Subcutaneous abdominal adipose tissue (tissue), 5 donors: Measurements from ENCODE around the gene FAM193B.
A peak's percentile ranks its signal among the peaks of the same experiment; 100 is the strongest.

Experiments used
- H3K27ac ChIP-seq: one replicate; pipeline ENCODE4 v1.7.0; 2013; ENCODE audit warnings: low read depth, mild to moderate bottlenecking, inconsistent platforms, low read length, moderate library complexity
- H3K27me3 ChIP-seq, 5 donors: one replicate each; pipeline ENCODE4 v1.7.0; 2013; ENCODE audit warnings: low read length in 5 of 5, inconsistent platforms in 1 of 5; ENCODE audit not compliant: control insufficient read depth in 5 of 5, insufficient read depth in 4 of 5
- H3K36me3 ChIP-seq, 5 donors: one replicate each; pipeline ENCODE4 v1.7.0; 2013; ENCODE audit warnings: low read length in 5 of 5; ENCODE audit not compliant: control insufficient read depth in 5 of 5, insufficient read depth in 5 of 5
- H3K4me1 ChIP-seq, 5 donors: one replicate each; pipeline ENCODE4 v1.7.0; 2013; ENCODE audit warnings: low read length in 5 of 5, mild to moderate bottlenecking in 3 of 5, moderate library complexity in 1 of 5; ENCODE audit not compliant: control insufficient read depth in 5 of 5, insufficient read depth in 5 of 5
- H3K4me3 ChIP-seq, 5 donors: one replicate each; pipeline ENCODE4 v1.7.0; 2013; ENCODE audit warnings: low read length in 5 of 5, low read depth in 1 of 5
- H3K9ac ChIP-seq, 5 donors: one replicate each; pipeline ENCODE4 v1.7.0; 2013; ENCODE audit warnings: low read length in 5 of 5, mild to moderate bottlenecking in 4 of 5, moderate library complexity in 3 of 5
- H3K9me3 ChIP-seq, 5 donors: one replicate each; pipeline ENCODE4 v1.7.0; 2013; ENCODE audit warnings: low read length in 5 of 5; ENCODE audit not compliant: control insufficient read depth in 5 of 5
- donor health status: healthy.
- donor health status: healthy.
- donor health status: healthy.
- donor health status: healthy.
- donor health status: healthy.

Gene FAM193B

DNA sequence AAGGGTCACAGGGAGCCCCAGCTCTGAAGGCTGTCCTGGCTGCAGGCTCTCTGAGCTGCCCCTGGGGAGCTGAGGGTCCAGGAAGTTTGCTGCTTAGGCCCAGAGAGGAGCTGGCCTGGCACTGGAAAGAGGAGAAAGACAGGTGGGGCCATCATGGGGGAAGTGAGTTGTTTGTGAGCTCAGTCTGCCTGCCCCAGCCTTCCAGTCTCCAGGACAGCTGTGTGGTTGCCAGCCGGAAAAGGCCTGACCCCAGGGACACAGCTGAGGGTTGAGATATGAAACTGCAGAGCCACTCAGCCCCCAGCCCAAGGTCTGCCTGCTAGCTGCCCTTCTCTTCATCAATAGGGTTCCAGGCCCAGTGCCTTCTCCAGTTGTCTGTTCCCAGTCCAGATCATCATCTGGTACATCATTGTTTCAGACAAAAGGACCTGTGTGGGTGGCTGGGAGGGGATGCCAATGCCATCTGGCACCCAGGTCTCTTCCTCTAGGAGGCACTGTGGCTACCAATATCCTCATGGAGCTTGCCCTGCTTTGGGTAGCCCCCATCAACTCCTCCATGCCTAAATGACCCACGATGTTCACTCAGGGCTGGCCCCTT lies 33.3 kb downstream of the FAM193B start:
- peaks cover 6 to 14% (median 10%) of the 10 kb centered on the region in 5 donors for H3K4me1 ChIP-seq
- H3K4me3 ChIP-seq = no peak overlapping the region
- peaks cover 0 to 4% (median 0%) of the 10 kb centered on the region in 5 donors for H3K27me3 ChIP-seq
- H3K9ac ChIP-seq = no peak overlapping the region
- no peak overlapping the region for H3K27ac ChIP-seq
- peaks cover 0 to 62% (median 54%) of the 10 kb centered on the region in 5 donors for H3K36me3 ChIP-seq
- H3K9me3 ChIP-seq = no peaks in the 10 kb centered on the region

DNA sequence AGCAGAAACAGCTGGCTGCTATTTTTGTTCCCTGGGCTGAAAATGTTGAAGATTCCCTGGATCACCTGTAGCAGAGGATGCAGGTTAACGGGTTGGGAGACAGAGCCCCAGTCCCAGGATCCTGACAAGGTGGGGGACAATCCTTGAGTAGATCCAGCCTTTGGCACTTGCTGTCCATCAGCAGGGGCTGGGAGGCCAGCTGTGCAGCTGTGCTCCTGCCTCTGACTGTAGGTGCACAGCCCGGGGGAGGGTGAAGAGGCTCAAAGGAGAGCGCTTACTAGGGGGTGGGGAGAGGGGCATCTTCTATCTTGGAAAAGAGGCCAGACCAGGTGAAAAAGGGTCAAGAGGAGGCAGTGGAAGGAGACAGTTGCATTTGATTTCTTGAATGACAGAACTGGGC lies 34.1 kb downstream of the FAM193B start:
- Histone ChIP-seq H3K9ac (no peak overlapping the region), H3K36me3 (peaks cover 0 to 60% (median 48%) of the 10 kb centered on the region in 5 donors), H3K27ac (no peak overlapping the region), H3K4me1 (peaks cover 8 to 21% (median 17%) of the 10 kb centered on the region in 5 donors), H3K4me3 (no peak overlapping the region), H3K27me3 (peaks cover 0 to 4% (median 0%) of the 10 kb centered on the region in 5 donors), H3K9me3 (no peaks in the 10 kb centered on the region)

DNA sequence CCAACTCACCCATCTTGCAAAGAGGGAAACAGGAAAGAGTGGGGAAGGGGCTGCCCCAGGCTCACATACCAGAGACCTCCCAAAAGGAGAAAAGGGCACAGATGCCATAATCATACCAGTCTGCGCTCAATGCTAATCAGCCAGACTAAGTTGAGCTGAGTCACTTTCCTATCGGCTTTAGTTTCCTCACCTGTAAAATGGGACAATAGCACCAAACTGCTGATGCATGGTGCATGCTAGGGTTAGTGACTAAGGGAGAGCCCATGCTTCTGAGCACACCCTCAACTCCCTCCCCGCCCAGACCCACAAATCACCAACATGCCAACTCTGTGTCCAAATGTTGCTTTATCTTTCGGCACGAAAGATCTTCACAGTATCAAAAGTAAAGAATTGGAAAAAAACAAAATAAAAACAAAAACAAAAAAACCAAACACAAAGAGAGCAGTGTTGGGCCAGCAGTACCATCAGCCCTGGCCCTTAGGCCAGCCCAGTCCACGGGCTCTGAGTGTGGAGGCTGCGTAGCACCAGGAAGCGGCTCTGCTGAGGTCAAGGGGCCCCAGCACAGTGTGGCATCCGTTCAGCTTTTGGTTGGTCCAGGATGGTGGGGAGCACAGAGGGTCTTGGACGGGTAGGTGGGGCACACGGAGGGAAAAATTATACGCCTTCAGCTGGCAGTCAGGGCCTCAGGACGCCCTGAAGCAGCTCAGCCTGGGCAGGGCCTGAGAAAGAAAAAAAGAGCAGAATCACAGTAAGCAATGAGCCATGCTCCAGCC lies 34.7 kb downstream of the FAM193B start:
- H3K36me3 ChIP-seq = peaks cover 0 to 60% (median 48%) of the 10 kb centered on the region in 5 donors

DNA sequence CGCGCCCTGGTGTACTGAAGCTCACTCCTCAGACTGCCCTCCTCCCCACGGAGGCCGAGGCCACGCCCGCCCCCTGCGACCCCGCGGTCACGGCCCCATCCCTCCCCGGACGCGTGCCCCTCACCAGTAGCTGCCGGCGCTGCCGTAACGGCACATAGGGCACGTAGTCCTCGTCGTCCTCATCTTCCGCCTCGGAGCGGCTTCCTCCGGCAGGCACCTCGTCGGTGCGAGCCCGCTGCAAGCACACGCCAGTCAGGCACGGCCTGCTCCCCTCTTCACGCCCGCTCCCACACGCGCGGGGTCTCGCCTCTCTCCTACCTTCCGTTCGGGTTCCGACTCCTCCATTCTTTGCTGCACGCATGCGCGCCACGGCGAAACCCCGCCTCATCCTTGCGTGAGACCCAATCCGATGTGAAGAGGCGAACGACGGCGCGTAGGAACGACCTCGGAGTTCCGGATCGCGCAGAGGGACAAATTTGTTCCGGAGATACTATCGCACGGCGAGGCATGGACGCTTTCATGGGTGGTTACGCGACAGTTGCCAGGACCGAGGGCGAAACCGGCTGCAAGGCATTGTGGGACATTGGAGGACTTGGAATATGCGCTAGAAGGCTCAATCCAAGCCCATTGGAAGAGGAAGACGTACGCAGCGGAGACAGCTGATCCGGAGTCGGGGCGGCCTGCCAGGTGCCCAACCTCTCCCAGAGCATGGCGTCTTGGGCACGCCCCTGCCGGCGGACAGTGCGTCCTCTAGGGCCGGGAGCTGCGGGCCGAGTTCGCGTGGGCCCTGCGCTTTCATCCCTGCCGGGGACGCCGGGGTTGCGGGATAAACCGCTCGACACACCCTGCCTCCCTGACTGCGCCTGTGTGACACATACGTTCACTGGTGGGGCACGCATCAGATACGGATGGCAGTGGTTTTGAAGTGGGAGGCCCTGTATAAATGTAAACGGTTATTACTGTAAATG lies 37.5 kb downstream of the FAM193B start, which contains the start of gene DDX41:
Gene DDX41 (minus strand): TSS at position 361 of the 968 bp plus-strand sequence. CDS start 16 bp downstream, at position 345.
- H3K9ac ChIP-seq = peak within 1 kb of the TSS; percentile 68 to 99 (median 86)
- H3K36me3 ChIP-seq = peaks cover 0 to 69% (median 58%) of the 10 kb centered on the region in 5 donors
- H3K27me3 ChIP-seq = peaks cover 0 to 4% (median 0%) of the 10 kb centered on the region in 5 donors
- H3K9me3 ChIP-seq = no peaks in the 10 kb centered on the region
- peak within 1 kb of the TSS; percentile 94 to 100 (median 99) for H3K4me3 ChIP-seq
- peak within 1 kb of the TSS; percentile 76 for H3K27ac ChIP-seq
- H3K4me1 ChIP-seq = peaks cover 8 to 21% (median 17%) of the 10 kb centered on the region in 5 donors

More for the DNA sequence above, 34.7 kb downstream of the FAM193B start:
- Histone ChIP-seq H3K27ac (no peak overlapping the region), H3K9me3 (no peaks in the 10 kb centered on the region), H3K4me1 (peaks cover 8 to 21% (median 17%) of the 10 kb centered on the region in 5 donors), H3K27me3 (peaks cover 0 to 4% (median 0%) of the 10 kb centered on the region in 5 donors), H3K9ac (no peak overlapping the region), H3K4me3 (no peak overlapping the region)

DNA sequence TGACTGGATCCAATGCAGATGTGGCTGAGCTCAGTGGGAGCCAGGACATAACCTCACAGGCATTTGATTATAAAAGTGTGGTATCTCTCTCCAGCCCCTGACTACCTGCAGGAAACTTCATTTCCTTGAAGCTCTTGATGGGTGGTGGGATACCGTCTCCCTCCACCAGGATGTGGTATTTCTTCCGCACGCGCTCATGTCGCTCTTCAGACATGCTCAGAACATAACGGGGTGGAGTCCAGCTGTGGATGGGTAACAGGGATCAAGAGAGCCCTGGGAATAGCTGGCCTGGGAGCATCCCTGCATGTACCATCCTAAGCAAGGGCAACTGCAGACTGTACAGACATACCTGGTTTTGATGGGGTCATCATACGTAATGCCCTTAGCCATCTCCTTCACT lies 38.8 kb downstream of the FAM193B start:
- peak overlapping the region; percentile 76 for H3K27ac ChIP-seq
- H3K4me3 ChIP-seq = peak overlapping the region; percentile 94 to 100 (median 99)
- peaks cover 0 to 69% (median 58%) of the 10 kb centered on the region in 5 donors for H3K36me3 ChIP-seq
- peaks cover 8 to 25% (median 18%) of the 10 kb centered on the region in 5 donors for H3K4me1 ChIP-seq
- peak overlapping the region in 4 of 5 donors; percentile 80 to 99 (median 91) for H3K9ac ChIP-seq
- no peaks in the 10 kb centered on the region for H3K9me3 ChIP-seq
- H3K27me3 ChIP-seq = peaks cover 0 to 4% (median 0%) of the 10 kb centered on the region in 5 donors

DNA sequence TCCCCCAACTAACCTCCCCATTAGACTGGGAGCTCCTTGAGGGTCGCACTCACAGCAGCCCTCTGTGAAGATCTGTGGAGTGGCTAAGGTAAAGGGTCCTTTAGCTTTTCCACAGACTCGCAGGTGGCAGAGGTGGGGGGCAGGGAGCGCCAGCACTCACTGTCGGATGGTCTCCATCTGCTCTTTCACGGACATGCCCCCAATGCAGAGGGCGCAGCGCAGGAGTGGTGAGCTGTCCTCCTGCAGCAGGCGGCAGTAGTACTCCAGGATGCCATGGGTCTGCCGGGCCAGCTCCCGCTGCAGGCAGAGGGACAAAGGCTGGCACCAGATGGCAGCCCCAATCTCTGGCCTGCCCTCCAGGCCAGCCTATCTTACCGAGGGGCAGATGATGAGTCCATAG lies 39.8 kb downstream of the FAM193B start:
- no peaks in the 10 kb centered on the region for H3K9me3 ChIP-seq
- peaks cover 0 to 4% (median 0%) of the 10 kb centered on the region in 5 donors for H3K27me3 ChIP-seq
- peaks cover 0 to 61% (median 51%) of the 10 kb centered on the region in 5 donors for H3K36me3 ChIP-seq
- no peak overlapping the region for H3K4me3 ChIP-seq
- no peak overlapping the region for H3K9ac ChIP-seq
- H3K27ac ChIP-seq = no peak overlapping the region
- peaks cover 8 to 35% (median 23%) of the 10 kb centered on the region in 5 donors for H3K4me1 ChIP-seq

DNA sequence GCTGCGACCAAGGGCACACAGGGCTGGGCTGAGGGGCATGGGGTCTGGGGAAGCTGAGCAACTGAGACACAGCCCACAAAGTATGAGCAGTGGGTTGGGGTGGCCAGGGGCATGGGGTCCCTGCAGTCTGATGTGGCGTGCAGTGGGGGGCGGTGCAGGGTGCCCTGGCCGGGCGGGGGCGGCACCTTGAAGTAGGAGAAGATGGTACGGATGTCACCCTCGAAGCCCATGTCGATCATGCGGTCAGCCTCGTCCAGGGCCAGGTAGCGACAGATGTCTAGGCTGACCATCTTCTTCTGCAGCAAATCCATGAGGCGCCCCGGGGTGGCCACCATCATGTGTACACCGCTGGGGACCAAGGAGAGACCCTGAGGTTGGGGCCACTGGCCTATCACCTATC lies 40.9 kb downstream of the FAM193B start:
- Histone ChIP-seq H3K4me1 (peaks cover 8 to 45% (median 29%) of the 10 kb centered on the region in 5 donors), H3K9me3 (no peaks in the 10 kb centered on the region), H3K4me3 (no peak overlapping the region), H3K27me3 (peaks cover 0 to 4% (median 0%) of the 10 kb centered on the region in 5 donors), H3K9ac (no peak overlapping the region), H3K27ac (no peak overlapping the region), H3K36me3 (peaks cover 0 to 54% (median 51%) of the 10 kb centered on the region in 5 donors)

DNA sequence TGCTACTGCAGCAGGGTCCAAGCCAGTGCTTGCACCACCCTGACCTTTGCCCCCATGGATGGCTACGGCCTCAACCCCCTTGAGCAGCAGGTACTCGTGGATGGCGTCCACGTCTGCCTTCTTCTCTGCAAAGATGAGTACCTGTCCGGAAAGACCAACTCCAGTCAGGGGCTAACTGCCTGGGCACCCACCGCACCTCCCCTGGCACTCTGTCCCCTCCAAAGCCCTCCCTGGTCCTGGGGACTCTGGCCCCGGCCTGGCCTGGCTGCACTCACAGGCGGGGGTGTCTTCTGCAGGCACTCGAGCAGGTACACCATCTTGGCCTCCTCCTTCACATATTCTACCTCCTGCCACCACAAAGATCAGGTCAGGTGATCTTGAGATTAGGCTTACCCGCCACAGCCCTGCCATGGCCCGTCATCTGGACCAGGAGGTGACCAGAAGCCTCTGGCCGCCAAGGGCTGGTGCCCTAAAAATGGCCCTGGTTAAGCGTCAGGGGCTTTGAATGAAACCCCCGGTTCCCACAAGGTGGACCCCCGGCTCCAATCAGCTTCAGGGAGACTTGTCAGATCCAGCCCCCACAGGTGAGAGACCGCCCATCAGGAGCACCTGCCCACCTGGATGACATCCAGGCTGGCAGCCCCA lies 41.5 kb downstream of the FAM193B start:
- H3K27ac ChIP-seq = no peak overlapping the region

More for the DNA sequence above, 41.5 kb downstream of the FAM193B start:
- peaks cover 8 to 50% (median 29%) of the 10 kb centered on the region in 5 donors for H3K4me1 ChIP-seq
- peaks cover 0 to 4% (median 0%) of the 10 kb centered on the region in 5 donors for H3K27me3 ChIP-seq
- H3K9ac ChIP-seq = no peak overlapping the region
- no peaks in the 10 kb centered on the region for H3K9me3 ChIP-seq
- H3K4me3 ChIP-seq = no peak overlapping the region
- H3K36me3 ChIP-seq = peaks cover 0 to 54% (median 51%) of the 10 kb centered on the region in 5 donors
